ENCODE results near the gene YES1. TPM values are rescaled to one million over a fixed set of nuclear protein-coding genes. Genes with fewer than 3 reads are reported as not detected.

YES1 gene
- polyA plus RNA-seq (2012; ENCODE audit: insufficient read depth, insufficient read length) = 6.2 TPM

- DNase-seq (ENCODE audit: low read depth, low spot score) = no peak
- H3K4me3 ChIP-seq (ENCODE audit: low read length) = peak within 1 kb of the TSS; percentile 80
These were observed at the start of gene YES1 for GRCh38 chr18:811892-812375. Gene YES1, minus strand, starts transcription at chr18:812242. Its CDS starts 55,415 bp downstream, at chr18:756827.

- DNase-seq (ENCODE audit: low read depth, low spot score) = no peak
- no peak overlapping the region for H3K4me3 ChIP-seq (ENCODE audit: low read length)
These were observed 45.9 kb upstream of the YES1 start for GRCh38 chr18:857986-858385.

DNA sequence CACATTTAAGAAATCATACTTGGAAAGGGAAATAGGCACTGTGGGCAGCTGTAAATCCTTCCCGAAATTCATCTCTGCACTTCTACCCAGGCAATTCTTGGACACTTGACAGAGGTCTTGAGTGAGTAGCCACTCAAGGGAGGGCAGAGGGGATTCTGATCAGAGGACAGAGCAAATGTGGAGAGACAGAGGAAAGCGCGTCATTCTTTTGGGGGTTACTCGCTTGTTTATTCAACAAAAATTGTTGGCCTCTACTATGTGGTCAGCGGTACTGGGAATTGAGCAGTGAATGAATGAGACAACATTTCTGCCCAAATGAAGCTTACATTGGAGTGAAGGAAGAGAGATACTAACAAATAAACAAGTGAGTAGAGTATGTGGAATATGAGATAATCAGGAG, 41.4 kb upstream of the YES1 start:
- DNase-seq (ENCODE audit: low read depth, low spot score) = no peak
- no peak overlapping the region for H3K4me3 ChIP-seq (ENCODE audit: low read length)

DNA sequence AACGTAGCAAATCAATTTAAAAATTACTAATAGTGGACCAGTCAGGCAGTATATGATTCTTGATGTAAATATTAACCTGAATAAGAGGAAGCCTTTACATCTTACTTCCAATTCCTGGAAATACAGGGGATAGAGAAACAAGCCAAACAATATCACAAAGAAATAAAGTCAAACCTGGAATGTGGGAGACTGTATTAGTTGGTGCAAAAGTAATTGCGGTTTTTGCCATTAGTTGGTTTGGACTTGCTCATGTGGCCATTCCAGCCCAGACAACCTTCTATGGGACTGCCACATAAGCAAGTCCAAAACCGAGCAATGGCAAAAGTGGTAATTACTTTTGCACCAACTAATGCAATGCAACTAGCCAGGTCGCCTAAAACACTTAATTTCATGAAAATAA, 38.9 kb upstream of the YES1 start:
- H3K4me3 ChIP-seq (ENCODE audit: low read length) = no peak overlapping the region
- DNase-seq (ENCODE audit: low read depth, low spot score) = no peak

DNA sequence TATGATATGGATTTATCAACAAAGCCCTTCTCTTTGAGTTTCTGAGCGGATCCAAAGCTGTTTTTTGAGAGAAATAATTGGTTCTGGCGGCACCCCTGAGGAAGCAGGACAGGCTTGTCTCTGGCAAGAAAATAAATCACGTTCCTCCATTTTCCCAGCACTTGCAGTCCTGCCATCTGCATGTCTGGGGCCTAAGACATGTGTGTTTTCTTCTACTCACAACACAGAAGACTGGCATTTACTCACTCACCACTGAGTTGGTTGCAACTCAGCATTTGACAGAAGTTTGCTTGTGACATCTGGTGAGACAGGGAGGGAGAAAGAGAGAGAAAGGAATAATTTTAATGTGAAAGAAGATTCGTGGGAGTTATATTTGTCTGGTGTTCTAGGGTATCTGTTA, 37.0 kb upstream of the YES1 start:
- no peak for DNase-seq (ENCODE audit: low read depth, low spot score)
- no peak overlapping the region for H3K4me3 ChIP-seq (ENCODE audit: low read length)

DNA sequence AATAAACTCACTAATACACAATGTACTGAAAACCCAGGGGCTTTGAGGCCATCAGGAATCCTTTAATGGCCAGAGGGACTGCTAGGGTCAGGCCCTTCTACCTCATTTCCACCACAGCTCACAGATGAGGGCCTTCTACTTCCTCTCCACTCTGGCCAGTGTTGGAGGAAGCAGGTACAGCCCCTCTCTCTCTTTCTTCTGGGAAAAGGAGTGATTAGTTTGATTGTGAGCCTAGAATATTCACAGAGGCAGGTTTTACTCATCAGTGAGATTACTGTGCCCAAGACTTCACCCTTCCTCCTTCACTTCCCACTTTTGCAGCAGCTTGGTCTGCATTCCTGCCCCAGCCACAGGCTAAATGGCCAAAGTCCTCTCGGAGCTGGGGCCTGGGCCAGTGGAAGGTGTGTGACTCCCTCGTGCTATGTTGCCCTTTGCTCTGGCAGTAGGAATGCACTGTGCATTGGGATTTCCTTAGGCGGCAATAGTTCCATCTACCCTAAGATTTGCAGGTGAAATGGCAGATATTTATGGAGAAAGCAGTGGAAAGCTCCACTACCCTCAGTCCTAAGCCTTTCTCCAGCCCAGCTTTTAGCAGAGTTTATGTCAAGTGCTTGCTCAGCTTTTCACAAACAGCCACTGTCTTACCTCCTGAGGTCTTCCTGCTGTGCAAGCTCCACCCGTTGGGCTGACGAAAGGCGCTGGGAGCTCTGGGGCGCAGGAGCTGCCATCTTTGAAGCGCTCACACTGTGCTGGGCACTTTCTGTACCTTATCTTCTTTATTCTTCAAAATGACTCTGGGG, 36.2 kb upstream of the YES1 start:
- no peak for DNase-seq (ENCODE audit: low read depth, low spot score)
- no peak overlapping the region for H3K4me3 ChIP-seq (ENCODE audit: low read length)

- DNase-seq (ENCODE audit: low read depth, low spot score) = no peak
- H3K4me3 ChIP-seq (ENCODE audit: low read length) = no peak overlapping the region
These were observed 33.2 kb upstream of the YES1 start for GRCh38 chr18:845152-845819.

- DNase-seq (ENCODE audit: low read depth, low spot score) = no peak
- no peak overlapping the region for H3K4me3 ChIP-seq (ENCODE audit: low read length)
These were observed 29.8 kb upstream of the YES1 start for GRCh38 chr18:841647-842370.

DNA sequence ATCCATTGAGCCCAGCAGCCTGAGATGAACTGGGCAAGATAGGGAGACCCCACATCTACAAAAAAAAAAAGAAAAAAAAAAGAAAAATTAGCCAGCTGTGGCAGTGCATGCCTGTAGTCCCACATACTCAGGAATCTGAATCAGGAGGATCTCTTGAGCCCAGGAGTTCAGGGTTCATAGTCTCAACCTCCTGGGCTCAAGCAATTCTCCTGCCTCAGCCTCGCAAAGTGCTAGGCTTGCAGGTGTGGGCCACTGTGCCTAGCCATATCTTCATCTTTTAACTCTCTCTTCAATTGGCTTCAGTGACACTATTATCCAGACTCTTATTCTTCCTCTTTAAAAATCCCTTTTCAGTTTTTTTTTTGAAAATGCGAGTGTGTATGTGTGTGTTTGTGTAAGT, 28.5 kb upstream of the YES1 start:
- no peak overlapping the region for H3K4me3 ChIP-seq (ENCODE audit: low read length)
- DNase-seq (ENCODE audit: low read depth, low spot score) = no peak

GRCh38 chr18:840023-840408, 28.0 kb upstream of the YES1 start:
- no peak for DNase-seq (ENCODE audit: low read depth, low spot score)
- H3K4me3 ChIP-seq (ENCODE audit: low read length) = no peak overlapping the region

DNA sequence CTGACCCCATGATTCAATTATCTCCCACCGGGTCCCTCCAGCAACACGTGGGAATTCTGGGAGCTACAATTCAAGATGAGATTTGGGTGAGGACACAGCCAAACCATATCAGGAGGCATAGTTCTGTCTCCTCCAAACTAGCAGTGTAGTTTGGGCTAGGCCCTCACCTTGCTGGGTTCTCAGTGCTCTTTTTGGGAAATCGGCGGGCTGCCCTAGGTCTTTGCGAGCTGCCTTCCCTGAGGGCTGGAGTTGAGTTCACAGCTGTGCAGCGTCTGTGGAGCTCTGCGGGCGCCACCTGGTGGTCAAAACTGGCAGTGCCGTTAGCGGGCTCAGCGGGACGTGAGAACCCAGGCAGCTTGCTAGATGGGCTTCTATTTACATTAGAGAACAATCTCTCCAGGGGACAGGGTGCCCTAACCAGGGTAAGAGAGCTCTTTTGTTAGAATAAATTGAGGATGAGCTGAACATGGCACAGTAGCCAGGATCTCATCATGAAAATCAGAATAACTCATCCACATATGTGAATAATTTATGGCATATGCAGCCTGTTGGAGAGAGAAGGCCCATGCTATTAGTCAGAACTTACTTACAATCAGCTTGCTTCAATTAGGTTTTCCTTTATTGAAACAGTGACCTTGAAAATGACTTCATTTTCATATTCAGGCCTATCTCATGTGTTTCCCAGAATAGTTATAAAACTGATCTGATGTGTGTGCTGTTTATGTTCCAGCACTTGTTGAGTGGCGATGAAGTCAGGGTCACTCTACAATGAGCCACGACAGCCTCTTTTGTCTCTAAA, 27.4 kb upstream of the YES1 start:
- peak; percentile 83 for DNase-seq (ENCODE audit: low read depth, low spot score)
- H3K4me3 ChIP-seq (ENCODE audit: low read length) = peak overlapping the region; percentile 3; the same call in 1 of the 2 replicates

- no peak overlapping the region for H3K4me3 ChIP-seq (ENCODE audit: low read length)
- no peak for DNase-seq (ENCODE audit: low read depth, low spot score)
These were observed 25.9 kb upstream of the YES1 start for GRCh38 chr18:837922-838321.

GRCh38 chr18:834082-834720, 22.2 kb upstream of the YES1 start:
- H3K4me3 ChIP-seq (ENCODE audit: low read length) = no peak overlapping the region
- DNase-seq (ENCODE audit: low read depth, low spot score) = no peak

- DNase-seq (ENCODE audit: low read depth, low spot score) = no peak
- no peak overlapping the region for H3K4me3 ChIP-seq (ENCODE audit: low read length)
These were observed 21.2 kb upstream of the YES1 start for GRCh38 chr18:833197-833596.

- H3K4me3 ChIP-seq (ENCODE audit: low read length) = peak overlapping the region; percentile 53
- DNase-seq (ENCODE audit: low read depth, low spot score) = peak; percentile 75
These were observed 20.1 kb upstream of the YES1 start for GRCh38 chr18:832085-832681.

DNA sequence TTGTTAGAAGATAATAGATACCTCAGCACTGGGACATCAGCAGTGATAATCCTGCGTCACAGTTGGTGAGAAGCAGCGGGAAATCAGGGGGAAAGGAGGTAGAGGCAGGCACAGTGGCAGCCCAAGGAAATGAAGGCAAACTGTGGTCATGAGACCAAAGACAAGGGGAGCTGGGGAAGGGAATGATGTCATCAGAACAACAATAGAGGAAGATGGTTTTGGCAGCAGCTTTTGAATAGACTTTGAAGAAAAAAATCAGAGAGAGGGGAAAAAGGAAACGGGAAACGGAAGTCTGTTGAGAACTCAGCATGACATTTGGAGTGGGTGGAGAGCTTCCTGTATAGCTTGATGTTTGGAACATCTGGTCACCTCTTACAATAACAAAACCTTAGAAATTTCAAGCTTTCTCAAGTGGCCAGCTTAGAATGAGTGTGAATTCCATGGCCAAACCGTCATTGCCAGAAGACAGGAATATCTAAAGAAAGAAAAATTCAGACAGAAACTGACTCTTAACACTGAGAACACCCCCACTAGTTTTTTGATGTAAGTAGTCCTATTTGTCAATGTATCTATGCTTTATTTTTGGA, 18.4 kb upstream of the YES1 start:
- H3K4me3 ChIP-seq (ENCODE audit: low read length) = peak overlapping the region; percentile 36
- DNase-seq (ENCODE audit: low read depth, low spot score) = peak; percentile 94

DNA sequence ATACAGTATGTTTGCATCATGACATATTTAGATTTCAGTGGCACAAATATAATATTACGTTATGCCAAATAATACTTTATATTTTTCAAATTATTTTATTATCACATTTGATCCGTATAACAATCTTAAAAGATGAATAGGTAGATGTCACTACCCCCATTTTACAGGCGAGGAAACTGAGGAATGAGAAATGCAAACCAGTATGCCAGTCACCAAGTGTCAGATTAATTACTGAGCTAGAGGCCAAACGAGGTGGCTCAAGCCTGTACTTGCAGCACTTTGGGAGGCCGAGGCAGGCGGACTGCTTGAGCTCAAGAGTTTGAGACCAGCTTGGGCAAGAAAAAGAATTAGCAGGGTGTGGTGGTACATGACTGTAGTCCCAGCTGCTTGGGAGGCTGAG, 17.4 kb upstream of the YES1 start:
- no peak overlapping the region for H3K4me3 ChIP-seq (ENCODE audit: low read length)
- no peak for DNase-seq (ENCODE audit: low read depth, low spot score)

- no peak for DNase-seq (ENCODE audit: low read depth, low spot score)
- no peak overlapping the region for H3K4me3 ChIP-seq (ENCODE audit: low read length)
These were observed 15.1 kb upstream of the YES1 start for GRCh38 chr18:827093-827677.

Data from Jurkat, Clone E6-1 (cell line).